ENCODE measurements around the gene FAM107A.

The FAM107A gene

DNA sequence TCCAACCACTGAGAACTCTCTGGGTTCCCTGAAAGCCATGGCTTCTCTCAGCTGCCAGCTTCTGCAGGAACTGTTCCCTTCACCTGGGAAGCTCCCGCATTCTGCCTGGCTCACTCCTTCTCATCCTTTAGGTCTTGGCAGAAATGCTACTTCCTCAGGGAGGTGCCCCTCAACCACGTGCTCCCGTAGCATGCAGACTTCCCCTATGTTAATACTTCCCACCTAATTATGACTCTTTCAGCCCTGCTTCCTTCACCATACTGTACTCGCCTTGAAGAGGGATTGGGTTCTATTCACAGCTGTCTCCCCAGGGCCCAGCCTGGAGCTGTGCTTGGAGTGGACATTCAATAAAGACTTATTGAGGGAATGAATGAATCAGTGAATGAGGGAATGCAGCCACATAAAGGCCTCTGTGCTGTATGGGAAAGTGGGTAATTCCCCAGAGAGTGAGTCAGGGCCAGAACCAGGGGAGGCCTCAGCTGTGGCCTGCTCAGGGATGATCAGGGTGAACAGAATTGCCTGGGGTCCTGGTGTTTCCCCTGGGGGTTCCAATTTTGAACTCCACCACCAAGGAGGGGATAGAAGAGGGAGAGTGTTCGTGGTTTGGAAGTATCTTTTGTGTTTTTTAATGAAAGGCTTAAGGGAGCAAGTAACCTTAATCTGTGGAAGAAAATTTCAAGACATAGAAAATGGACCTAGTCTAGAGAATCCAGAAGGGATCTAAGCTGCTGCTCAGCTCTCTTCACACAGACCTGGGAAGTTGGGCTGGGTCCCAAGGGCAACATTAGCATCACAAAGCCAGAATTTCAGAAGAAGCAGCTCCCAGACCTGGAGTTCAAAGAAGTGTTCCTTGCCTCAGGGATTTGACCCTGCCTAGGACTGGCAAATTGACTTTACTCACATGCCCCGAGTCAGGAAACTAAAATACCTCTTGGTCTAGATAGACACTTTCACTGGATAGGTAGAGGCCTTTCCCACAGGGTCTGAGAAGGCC, 14.6 kb upstream of the FAM107A start:
- no peak for DNase-seq

DNA sequence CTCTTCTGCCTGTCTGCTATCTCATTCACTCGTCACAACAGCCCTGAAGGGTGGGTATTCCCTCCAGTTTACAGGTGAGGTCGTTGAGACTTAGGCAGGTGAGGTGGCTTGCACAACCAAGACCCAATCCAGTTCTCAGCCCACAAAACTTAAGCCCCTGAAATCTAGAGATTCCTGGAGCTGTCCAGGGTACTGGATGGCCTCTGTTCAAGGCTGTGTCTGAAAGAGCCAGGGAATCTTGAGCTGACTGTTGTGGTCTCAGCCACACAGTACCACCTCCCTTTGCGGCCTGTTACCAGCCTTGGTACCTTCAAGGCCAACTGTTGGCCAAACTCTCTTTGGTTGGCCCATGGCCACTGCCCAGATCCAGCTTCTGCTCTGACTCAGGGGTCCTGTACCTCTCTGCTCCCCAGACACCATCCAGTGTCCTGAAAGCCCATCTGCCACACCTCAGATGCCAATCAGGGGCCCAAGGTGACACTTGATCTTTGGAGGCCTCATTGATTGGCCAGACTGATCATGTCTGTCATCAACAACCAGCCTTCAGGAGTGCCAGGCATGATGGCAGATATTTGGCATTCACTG, 10.9 kb upstream of the FAM107A start:
- DNase-seq = no peak

DNA sequence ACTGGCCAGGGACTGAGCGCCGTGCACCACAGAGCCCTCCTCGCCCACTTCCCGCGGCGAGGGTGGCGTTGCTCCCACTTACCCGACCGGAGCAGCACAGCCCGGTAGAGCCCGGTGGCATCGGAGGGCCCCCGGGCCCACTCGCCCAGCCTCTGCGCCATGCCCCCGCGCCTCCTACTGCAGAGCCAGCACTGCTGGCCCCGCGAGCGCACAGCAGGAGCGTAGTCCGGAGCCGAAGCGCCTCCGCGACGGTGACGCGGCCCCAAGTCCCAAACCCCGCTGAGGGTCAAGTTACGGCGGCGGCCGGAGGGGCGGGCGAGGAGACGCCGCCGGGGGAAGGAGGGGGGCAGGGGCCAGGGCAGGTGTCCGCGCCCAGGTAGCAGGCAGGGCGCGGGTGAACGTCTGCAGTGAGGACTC, 9.6 kb upstream of the FAM107A start:
- DNase-seq = no peak

DNA sequence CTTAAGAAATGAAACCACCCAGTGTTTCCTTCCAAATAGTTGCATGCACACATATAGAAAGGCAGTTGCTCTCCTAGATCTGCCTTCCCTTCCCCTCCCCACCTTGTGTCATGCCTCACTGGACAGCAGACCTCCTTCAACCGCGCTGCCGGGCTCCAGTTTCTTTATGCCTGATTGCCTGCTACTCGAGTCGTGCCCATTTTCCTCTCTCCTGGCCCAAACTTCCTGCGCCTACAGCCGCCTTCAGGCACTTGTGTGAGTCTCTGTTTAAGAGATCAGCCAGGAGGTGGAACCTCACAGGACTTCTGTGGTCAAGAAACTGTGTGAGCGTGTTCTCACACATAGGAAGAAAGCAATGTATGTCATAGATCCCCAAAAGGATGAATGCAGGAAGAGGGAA, 8.8 kb upstream of the FAM107A start:
- no peak for DNase-seq

DNA sequence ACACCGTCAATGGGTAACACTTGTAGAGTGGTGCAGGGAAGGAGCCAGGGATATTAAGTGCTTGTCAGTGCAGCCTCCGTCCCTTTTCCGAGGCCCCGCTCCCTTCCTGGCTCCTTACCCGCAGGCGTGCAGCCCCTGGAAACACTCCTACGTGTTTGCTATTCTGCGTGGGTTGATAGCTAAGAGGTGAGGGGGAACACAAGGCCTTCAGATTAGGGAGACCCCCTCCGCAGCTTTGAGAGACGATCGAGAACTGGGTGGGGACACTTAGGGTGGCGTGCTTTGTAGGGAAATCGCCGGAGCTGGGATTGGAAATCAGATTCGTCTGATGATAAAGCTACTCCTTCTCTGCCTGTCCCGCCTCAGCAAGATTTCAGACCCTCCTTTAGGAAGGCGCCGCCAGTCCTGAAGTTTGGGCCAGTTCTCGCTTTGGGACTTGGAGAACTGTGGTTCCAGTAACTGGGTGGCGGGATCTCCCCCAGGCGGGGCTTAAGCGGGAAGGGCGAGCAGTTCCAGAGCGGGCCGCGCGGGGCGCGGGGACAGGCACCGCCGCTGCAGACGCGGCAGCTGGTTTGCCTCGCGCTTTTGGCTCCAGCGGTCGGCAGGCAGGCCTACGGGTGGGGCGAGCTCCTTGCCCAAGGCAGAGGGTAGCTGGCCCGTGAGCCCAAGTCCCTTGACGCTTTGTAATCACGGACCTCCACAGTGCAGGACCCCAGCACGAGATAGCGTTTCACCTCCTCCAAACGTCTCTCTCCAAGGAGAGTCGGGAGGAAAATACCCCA, 8.0 kb upstream of the FAM107A start:
- peak; percentile 75 for DNase-seq

- no peak for DNase-seq
Observed at GRCh38 chr3:58584690-58585004, 7.5 kb upstream of the FAM107A start.

- DNase-seq = no peak
Observed at GRCh38 chr3:58581328-58582091, 4.3 kb upstream of the FAM107A start.

GRCh38 chr3:58580826-58581327, 3.7 kb upstream of the FAM107A start:
- DNase-seq = no peak

GRCh38 chr3:58578873-58579272, 1.7 kb upstream of the FAM107A start:
- DNase-seq = no peak

DNA sequence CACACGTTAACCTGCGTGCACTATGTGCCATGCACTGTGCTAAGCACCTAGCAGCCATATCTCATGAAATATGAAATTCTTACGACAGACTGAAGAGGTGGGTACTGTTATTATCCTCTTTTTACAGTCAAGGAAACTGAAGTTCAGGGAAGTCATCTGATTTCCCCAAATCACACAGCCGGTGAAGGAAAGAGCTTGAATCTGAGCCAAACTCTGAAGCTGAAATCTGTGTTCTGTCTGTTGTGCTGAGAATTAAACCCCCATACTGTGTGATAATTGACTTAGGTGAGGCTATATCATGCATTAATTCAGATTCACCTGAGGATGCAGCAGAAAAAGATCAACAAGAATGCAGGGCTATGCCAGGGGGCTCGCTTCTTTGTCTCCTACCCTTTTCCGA, 475 bp downstream of the FAM107A start:
- no peak for DNase-seq

GRCh38 chr3:58575971-58576652, 1.1 kb downstream of the FAM107A start:
- no peak for DNase-seq

DNA sequence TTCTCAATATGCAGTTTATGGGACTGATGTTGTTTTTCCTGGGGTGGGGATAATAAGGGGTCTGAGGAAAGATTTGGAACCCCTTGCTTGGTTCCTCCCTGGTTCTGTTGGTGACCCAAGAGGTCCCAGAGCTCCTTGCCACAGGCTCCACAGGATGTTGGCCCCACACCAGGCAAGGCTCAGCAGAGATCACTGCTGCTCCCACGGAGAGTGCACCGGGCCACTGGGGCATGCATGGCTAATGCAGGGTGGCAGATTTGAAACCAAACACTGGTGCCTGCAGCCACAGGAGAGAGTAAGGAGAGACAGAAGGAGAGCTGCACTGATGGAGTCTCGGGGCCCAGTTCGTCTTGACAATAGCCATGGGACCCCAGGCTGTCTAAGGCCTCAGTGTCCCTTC, 2.5 kb downstream of the FAM107A start:
- DNase-seq = no peak

- DNase-seq = no peak
Observed at GRCh38 chr3:58574106-58574505, 3.1 kb downstream of the FAM107A start.

DNA sequence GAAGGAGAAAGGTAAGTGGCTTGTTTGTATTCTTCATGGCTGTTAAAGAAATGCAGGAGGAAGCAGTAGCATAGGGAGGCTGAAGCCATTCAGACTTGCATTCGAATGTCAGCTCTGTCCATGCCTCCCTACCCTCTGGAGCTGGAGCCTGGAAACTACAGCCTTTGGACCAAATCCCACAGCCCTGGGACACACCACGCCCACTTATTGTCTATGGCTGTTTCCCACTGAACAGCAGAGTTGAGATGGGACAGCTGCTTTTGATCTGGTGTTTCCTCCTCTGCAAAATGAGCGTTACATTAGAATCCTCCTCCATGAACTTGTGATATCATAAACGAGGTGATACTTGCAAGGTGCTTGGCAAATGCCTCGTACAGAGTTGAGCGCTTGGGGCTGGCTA, 3.6 kb downstream of the FAM107A start:
- no peak for DNase-seq

DNA sequence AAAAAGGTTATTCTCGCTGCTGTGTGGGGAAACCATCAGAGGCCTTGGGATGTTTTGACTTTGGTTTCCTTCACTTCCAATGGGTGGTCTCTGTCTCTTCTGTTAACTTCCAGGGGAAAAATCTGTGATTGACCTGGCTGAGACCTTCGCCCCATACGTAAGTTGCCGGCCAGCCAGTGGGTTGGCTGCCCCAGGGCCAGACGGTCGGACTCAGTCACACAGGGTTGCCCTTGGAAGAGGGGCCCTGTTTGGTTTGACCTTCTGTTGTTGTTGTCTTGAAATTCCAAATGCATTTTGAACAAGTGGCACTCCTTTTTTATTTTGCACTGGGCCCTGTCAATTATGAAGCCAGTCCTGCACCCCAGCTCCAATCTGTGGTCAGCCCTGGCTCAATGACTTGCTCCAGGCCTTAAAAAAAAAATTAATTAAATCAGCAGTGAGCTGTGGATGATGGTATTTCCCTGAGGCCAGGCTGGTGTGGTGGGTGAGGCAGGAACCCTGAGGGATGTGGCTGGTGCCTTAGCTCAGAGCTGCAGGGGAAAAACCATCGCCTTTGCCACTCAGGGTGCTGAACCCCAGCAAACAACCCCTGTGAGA, 4.5 kb downstream of the FAM107A start:
- DNase-seq = no peak

GRCh38 chr3:58572013-58572633, 5.1 kb downstream of the FAM107A start:
- no peak for DNase-seq

DNA sequence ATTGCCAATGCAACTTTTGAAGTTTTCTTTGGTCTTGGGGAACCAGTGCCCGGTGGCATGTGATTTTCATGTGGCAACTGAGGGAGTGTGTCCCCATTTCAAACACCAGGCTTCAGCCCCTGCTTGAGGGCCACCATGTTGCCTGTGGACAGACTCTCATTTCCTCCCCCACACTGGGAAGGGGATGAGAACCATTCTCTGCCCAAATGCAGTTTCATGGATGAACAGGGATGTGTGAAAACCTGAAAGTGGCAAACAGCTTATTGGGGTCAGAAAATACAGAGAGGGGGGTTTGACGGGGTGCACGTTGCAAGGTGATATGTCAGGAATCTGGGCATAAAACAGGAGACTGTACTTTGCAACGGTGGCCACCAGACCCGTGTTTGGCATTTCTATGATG, 6.3 kb downstream of the FAM107A start:
- DNase-seq = no peak

GRCh38 chr3:58569287-58570001, 7.7 kb downstream of the FAM107A start:
- DNase-seq = no peak

GRCh38 chr3:58568572-58569286, 8.5 kb downstream of the FAM107A start:
- peak; percentile 77 for DNase-seq

DNA sequence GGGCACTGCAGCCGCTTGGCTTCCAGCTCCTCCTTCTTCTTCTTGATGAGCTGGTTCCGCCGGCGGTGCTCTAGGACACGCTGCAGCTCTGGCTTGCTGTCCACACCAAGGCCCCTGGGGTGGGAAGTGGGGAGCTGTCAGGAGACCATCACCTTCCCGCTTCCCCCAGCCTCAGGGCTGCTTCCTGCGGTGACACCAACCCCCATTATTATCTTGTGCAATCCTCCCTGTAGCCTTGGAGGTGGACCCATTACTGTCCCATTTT, 10.0 kb downstream of the FAM107A start:
- DNase-seq = no peak

Measured in activated CD4-positive, alpha-beta T cell treated with anti-CD3 and anti-CD28 coated beads, Interleukin-10, Interleukin-2, amounts not matched to agents 100 ng/mL and 50 ng/mL, durations not matched to agents 16 hours and 8 hours (primary cell).